IMR-90 (cell line): ENCODE data around the gene SLC46A1. TPM values are rescaled to one million over a fixed set of nuclear protein-coding genes. Genes with fewer than 3 reads are reported as not detected.

ENCODE experiments used
- ATAC-seq: fragments of 200-7000 bp; cut with Tn5 transposase; 2 replicates; pipeline ENCODE4 v1.9.1; 2020; ENCODE audit warnings: low read depth, mild to moderate bottlenecking, moderate library complexity
- BruUV-seq: library from RNA; stranded (reverse); fragments of 400-500 nt; replicated peaks from 2 replicates; lab custom pipeline; 2021; lab: Mats Ljungman, UMichigan
- CTCF ChIA-PET: fragments of 300-600 bp; formaldehyde crosslinking; extraction: SDS; loops from one replicate; lab custom pipeline; 2021; ENCODE audit warnings: antibody characterized with exemption; lab: Yijun Ruan, JAX
- POLR2A ChIA-PET: fragments of 300-600 bp; sonication (Branson Sonifier 250); formaldehyde crosslinking; loops from one replicate; lab custom pipeline; 2022; ENCODE audit warnings: antibody characterized with exemption; ENCODE audit not compliant: unreplicated experiment; lab: Charles Lee
- DNase-seq: peaks from one replicate; pipeline ENCODE4 v3.0.0; 2013
- H2AFZ ChIP-seq: replicated peaks from 2 replicates; pipeline ENCODE3; 2013; ENCODE audit warnings: low read length, mild to moderate bottlenecking; ENCODE audit not compliant: poor library complexity
- H2AK5ac ChIP-seq: 2 replicates; pipeline ENCODE4 v1.6.1; 2013; ENCODE audit warnings: low read depth, low read length, inconsistent platforms
- H2AK9ac ChIP-seq: replicated peaks from 2 replicates; pipeline ENCODE3; 2013; ENCODE audit warnings: mild to moderate bottlenecking, low read depth, low read length, moderate library complexity; ENCODE audit not compliant: poor library complexity
- H2BK120ac ChIP-seq: 2 replicates; pipeline ENCODE4 v1.6.1; 2013; ENCODE audit warnings: low read depth, low read length, inconsistent platforms
- H2BK15ac ChIP-seq: 3 replicates; pipeline ENCODE4 v1.6.1; 2013; ENCODE audit warnings: low read depth, low read length, inconsistent platforms
- H2BK20ac ChIP-seq: 2 replicates; pipeline ENCODE4 v1.6.1; 2013; ENCODE audit warnings: low read depth, mild to moderate bottlenecking, inconsistent platforms, low read length, moderate library complexity
- H2BK5ac ChIP-seq: 2 replicates; pipeline ENCODE4 v1.6.1; 2013; ENCODE audit warnings: mild to moderate bottlenecking, low read depth, low read length, inconsistent platforms; ENCODE audit not compliant: poor library complexity, severe bottlenecking
- H3K14ac ChIP-seq: replicated peaks from 2 replicates; pipeline ENCODE4 v1.6.1; 2013; ENCODE audit warnings: low read depth, low read length, inconsistent platforms
- H3K18ac ChIP-seq: 2 replicates; pipeline ENCODE4 v1.6.1; 2013; ENCODE audit warnings: low read depth, low read length, control low read depth
- H3K23ac ChIP-seq: 2 replicates; pipeline ENCODE4 v1.6.1; 2013; ENCODE audit warnings: low read depth, low read length, inconsistent platforms
- H3K27ac ChIP-seq: 2 replicates; pipeline ENCODE4 v1.5.1; 2013; ENCODE audit warnings: mild to moderate bottlenecking, control low read depth, low read length; ENCODE audit not compliant: insufficient read depth
- H3K27me3 ChIP-seq: 2 replicates; pipeline ENCODE4 v1.6.1; 2013; ENCODE audit warnings: low read length; ENCODE audit not compliant: control insufficient read depth, insufficient read depth
- H3K36me3 ChIP-seq: 2 replicates; pipeline ENCODE4 v1.6.1; 2013; ENCODE audit warnings: low read length, mixed read lengths; ENCODE audit not compliant: control insufficient read depth, insufficient read depth
- H3K4ac ChIP-seq: 2 replicates; pipeline ENCODE4 v1.6.1; 2013; ENCODE audit warnings: low read depth, low read length, inconsistent platforms
- H3K4me1 ChIP-seq: 2 replicates; pipeline ENCODE4 v1.6.1; 2013; ENCODE audit warnings: low read length, mixed read lengths; ENCODE audit not compliant: control insufficient read depth, insufficient read depth
- H3K4me2 ChIP-seq: 2 replicates; pipeline ENCODE4 v1.6.1; 2013; ENCODE audit warnings: low read depth, mild to moderate bottlenecking, control low read depth, low read length, moderate library complexity
- H3K4me3 ChIP-seq: 2 replicates; pipeline ENCODE4 v1.5.1; 2013; ENCODE audit warnings: low read depth, mild to moderate bottlenecking, control low read depth, low read length, moderate library complexity; ENCODE audit not compliant: insufficient read depth
- H3K56ac ChIP-seq: 2 replicates; pipeline ENCODE4 v1.6.1; 2013; ENCODE audit warnings: low read length, inconsistent platforms; ENCODE audit not compliant: insufficient read depth; ENCODE audit errors: extremely low read depth
- H3K79me1 ChIP-seq, 2 experiments: 2 replicates each; pipeline ENCODE4 v1.6.1; 2013; ENCODE audit warnings: low read length in 2 of 2, inconsistent platforms in 1 of 2, low read depth in 1 of 2
- H3K9ac ChIP-seq: 2 replicates; pipeline ENCODE4 v1.6.1; 2013; ENCODE audit warnings: low read depth, low read length, control low read depth
- H3K9me1 ChIP-seq: 2 replicates; pipeline ENCODE4 v1.6.1; 2013; ENCODE audit warnings: low read length, inconsistent platforms; ENCODE audit not compliant: insufficient read depth
- H3K9me3 ChIP-seq: 2 replicates; pipeline ENCODE4 v1.6.1; 2013; ENCODE audit warnings: low read length; ENCODE audit not compliant: control insufficient read depth, insufficient read depth
- H4K20me1 ChIP-seq: 2 replicates; pipeline ENCODE4 v1.6.1; 2013; ENCODE audit warnings: low read length, inconsistent platforms; ENCODE audit not compliant: insufficient read depth
- H4K5ac ChIP-seq: 2 replicates; pipeline ENCODE4 v1.6.1; 2013; ENCODE audit warnings: mild to moderate bottlenecking, low read depth, low read length, control low read depth
- H4K8ac ChIP-seq, 2 experiments: 2 replicates each; pipeline ENCODE4 v1.6.1; 2013; ENCODE audit warnings: low read depth in 2 of 2, low read length in 2 of 2, control low read depth in 1 of 2, inconsistent platforms in 1 of 2
- H4K91ac ChIP-seq: 2 replicates; pipeline ENCODE4 v1.6.1; 2013; ENCODE audit warnings: low read depth, low read length, inconsistent platforms; ENCODE audit not compliant: insufficient read depth
- CHD1 ChIP-seq: IDR thresholded peaks from 2 replicates; pipeline ENCODE4 v1.6.1; 2012; ENCODE audit warnings: low read depth, low read length, improper control_type of control experiment
- CTCF ChIP-seq: conservative IDR thresholded peaks from 2 replicates; pipeline ENCODE4 v1.5.1; 2012; ENCODE audit warnings: mild to moderate bottlenecking, low read depth, low read length, improper control_type of control experiment
- FOS ChIP-seq: fragments of 150-350 bp; IDR thresholded peaks from 2 replicates; pipeline ENCODE4 v1.6.1; 2016; ENCODE audit warnings: low read depth, low read length
- MAFK ChIP-seq: IDR thresholded peaks from 2 replicates; pipeline ENCODE4 v1.6.1; 2012; ENCODE audit warnings: low read depth, low read length, improper control_type of control experiment
- MAZ ChIP-seq: IDR thresholded peaks from 2 replicates; pipeline ENCODE4 v1.6.1; 2012; ENCODE audit warnings: low read depth, mild to moderate bottlenecking, low read length, improper control_type of control experiment, moderate library complexity, borderline replicate concordance
- NFE2L2 ChIP-seq: fragments of 150-350 bp; IDR thresholded peaks from 2 replicates; pipeline ENCODE4 v1.6.1; 2016; ENCODE audit warnings: low read depth, mild to moderate bottlenecking, low read length
- POLR2A ChIP-seq: IDR thresholded peaks from 2 replicates; pipeline ENCODE4 v1.6.1; 2012; ENCODE audit warnings: mild to moderate bottlenecking, low read depth, low read length
- RAD21 ChIP-seq: IDR thresholded peaks from 2 replicates; pipeline ENCODE4 v1.6.1; 2012; ENCODE audit warnings: low read length, improper control_type of control experiment
- RCOR1 ChIP-seq: IDR thresholded peaks from 2 replicates; pipeline ENCODE4 v1.6.1; 2012; ENCODE audit warnings: mild to moderate bottlenecking, low read length, improper control_type of control experiment; ENCODE audit not compliant: insufficient replicate concordance
- RFX5 ChIP-seq: IDR thresholded peaks from 2 replicates; pipeline ENCODE4 v1.8.0; 2012; ENCODE audit warnings: low read depth, mild to moderate bottlenecking, low read length, moderate library complexity
- SMC3 ChIP-seq: fragments of 150-350 bp; IDR thresholded peaks from 2 replicates; pipeline ENCODE4 v1.6.1; 2016; ENCODE audit warnings: low read depth, mild to moderate bottlenecking, antibody characterized with exemption, low read length, moderate library complexity
- USF2 ChIP-seq: fragments of 150-350 bp; IDR thresholded peaks from 2 replicates; pipeline ENCODE4 v1.6.1; 2017; ENCODE audit warnings: mild to moderate bottlenecking, antibody characterized with exemption, low read length, low read depth
- WGBS, 2 experiments: methylation state at CpG; one replicate each; pipeline versions ENCODE4 v1.1.5 to v1.1.7; 2013; ENCODE audit warnings: missing lambda C conversion rate in 2 of 2; ENCODE audit not compliant: insufficient read length in 1 of 2; ENCODE audit errors: extremely low coverage in 2 of 2; 5-methylcytosine and 5-hydroxymethylcytosine counted together
- dilution Hi-C: fragments of 300-500 bp; cut with HindIII; formaldehyde crosslinking; loops from one replicate; pipeline ENCODE4 v1.14.3; 2018; ENCODE audit warnings: low sequenced_read_pairs; ENCODE audit not compliant: unreplicated experiment
- in situ Hi-C: fragments of 300-500 bp; cut with MboI; formaldehyde crosslinking; loops from 3 replicates; pipeline ENCODE4 v1.14.3; 2019; ENCODE audit warnings: low sequenced_read_pairs, inconsistent platforms, mixed read lengths
- intact Hi-C: fragments of 100-400 bp; cut with micrococcal nuclease; formaldehyde crosslinking; loops from 2 replicates; pipeline ENCODE4 v1.10.0; 2022
- polyA plus RNA-seq, 3 experiments: library from polyadenylated mRNA; depleted of rRNA; stranded (reverse); fragments of >200 nt; gene quantifications; 2 replicates each; pipeline ENCODE4 v1.2.3, GENCODE V29; 2012; ENCODE audit warnings: low replicate concordance in 1 of 3
- total RNA-seq: library from RNA; depleted of rRNA; stranded (reverse); fragments of >200 nt; gene quantifications from 2 replicates; pipeline ENCODE4 v1.2.3, GENCODE V29; 2012

Gene SLC46A1
- total and polyA plus RNA-seq, 2 of the 4 experiments (the other 2 are of a cell fraction): 2.7 to 3.9 TPM

- ChIA-PET CTCF (no interaction called here), POLR2A (no interaction called here)
- DNase-seq (no peak), ATAC-seq (no peak)
- H4K5ac ChIP-seq: no peak overlapping the region
- no peak overlapping the region for H3K14ac ChIP-seq
- dilution Hi-C loops: no loop called here
- peaks cover 17% of the 10 kb centered on the region for H4K20me1 ChIP-seq
- H2AK5ac ChIP-seq: no peak overlapping the region
- H2BK5ac ChIP-seq: no peak overlapping the region
- H3K56ac ChIP-seq: no peak overlapping the region
- H2BK120ac ChIP-seq: no peak overlapping the region
- intact Hi-C loops: no loop called here
- H4K91ac ChIP-seq: no peak overlapping the region
- peaks cover 4% of the 10 kb centered on the region; the same call in 1 of the 2 replicates for H3K9me1 ChIP-seq
- no peak overlapping the region for H3K23ac ChIP-seq
- no peak overlapping the region for H3K18ac ChIP-seq
- H3K79me1 ChIP-seq: peaks cover 0 to 14% of the 10 kb centered on the region in 2 experiments; a peak in 2 of 4 replicates
- H3K4me2 ChIP-seq: no peak overlapping the region
- BruUV-seq: no TSS peak
- H3K27me3 ChIP-seq: no peaks in the 10 kb centered on the region
- H3K36me3 ChIP-seq: peaks cover 35% of the 10 kb centered on the region
- no peak overlapping the region for H3K9ac ChIP-seq
- H4K8ac ChIP-seq: no peak overlapping the region
- no peak overlapping the region for H3K4me3 ChIP-seq
- H3K4ac ChIP-seq: no peak overlapping the region
- no peak overlapping the region for H2BK15ac ChIP-seq
- no peak overlapping the region for H2AFZ ChIP-seq
- no peak overlapping the region for H2AK9ac ChIP-seq
- WGBS, 2 experiments: 100% methylated on average over 1 of the region's 8 CpGs; no CpG with 5 or more reads in 1 of the 2 experiments
- H3K4me1 ChIP-seq: peaks cover 2% of the 10 kb centered on the region; the same call in 1 of the 2 replicates
- no peaks in the 10 kb centered on the region for H3K9me3 ChIP-seq
- no peak overlapping the region for H2BK20ac ChIP-seq
- TF ChIP-seq CTCF (no peak), POLR2A (no peak), NFE2L2 (no peak), USF2 (no peak), MAFK (no peak), FOS (no peak), CHD1 (no peak), SMC3 (no peak), RFX5 (no peak), RCOR1 (no peak), MAZ (no peak), RAD21 (no peak)
- in situ Hi-C loops: no loop called here
- no peak overlapping the region for H3K27ac ChIP-seq
Measured at GRCh38 chr17:28385406-28385805, 20.6 kb downstream of the SLC46A1 start.
